ENCODE data around the gene MTX1.

Gene MTX1

DNA sequence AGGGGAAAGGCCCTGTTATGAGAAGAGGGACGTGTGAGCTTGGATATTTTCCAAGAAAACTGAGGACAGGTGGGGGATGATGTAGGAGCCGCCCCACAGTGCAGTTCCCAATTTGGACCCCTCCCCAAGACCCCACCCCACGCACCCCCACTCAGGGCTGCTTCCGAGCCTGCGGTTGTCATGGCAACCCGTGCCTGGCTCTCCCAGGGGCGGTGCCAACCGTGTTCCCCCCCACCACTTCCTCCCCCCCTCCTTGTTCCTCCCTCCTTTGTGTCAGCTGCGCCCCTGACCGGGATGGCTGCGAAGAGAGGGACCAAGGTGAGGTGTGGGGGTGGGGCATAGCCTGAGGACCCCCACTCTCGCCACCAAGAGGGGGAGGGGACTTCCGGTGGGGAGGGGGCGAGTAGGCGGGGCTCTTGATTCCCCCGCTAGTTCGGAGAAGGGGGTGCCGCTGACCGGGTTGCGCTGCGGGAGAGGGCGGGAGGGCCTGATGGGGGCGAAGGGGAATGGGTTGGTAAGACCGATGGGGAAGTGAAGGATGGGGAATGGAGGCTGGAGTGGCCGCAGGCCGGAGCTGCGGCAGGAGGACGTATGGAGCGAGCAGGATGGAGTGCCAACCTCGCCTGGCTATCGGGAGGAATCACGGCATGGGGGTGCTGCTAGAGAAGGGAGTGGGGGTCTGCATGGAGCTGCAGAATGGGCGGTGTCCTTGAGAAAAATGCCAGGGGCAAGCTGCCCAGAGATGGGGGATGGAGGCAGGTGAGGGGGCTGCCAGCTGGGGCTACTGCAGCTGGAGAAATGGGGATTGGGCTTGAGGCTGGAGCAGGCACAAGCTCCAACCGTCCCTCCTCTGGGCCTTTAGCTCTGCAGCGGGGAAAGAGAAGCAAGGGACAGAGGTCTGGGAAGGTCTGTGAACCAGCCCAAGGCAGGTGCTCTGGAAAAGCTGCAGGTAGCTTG lies 33.9 kb upstream of the MTX1 start:
- no peak for DNase-seq (ENCODE audit: low read depth)

DNA sequence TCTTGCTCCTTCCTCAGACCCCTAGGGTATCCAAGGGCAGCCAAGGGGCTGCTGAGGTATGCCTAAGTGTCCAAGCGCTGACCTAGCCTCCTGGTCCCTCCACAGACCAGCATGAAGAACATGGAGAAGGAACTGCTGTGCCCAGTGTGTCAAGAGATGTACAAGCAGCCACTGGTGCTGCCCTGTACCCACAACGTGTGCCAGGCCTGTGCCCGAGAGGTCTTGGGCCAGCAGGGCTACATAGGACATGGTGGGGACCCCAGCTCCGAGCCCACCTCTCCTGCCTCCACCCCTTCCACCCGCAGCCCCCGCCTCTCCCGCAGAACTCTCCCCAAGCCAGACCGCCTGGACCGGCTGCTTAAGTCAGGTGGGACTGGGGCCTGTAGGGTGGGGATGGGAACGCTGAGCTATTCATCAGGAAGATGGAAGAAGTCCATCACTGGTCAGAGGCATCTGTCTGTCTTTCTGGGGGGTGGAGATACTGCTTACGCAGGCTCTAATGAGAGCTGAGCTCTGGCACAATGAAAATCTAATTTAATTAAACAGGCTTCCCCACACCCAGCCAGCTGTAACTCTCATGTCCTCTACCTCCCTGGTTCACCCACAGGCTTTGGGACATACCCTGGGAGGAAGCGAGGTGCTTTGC lies 33.1 kb upstream of the MTX1 start:
- no peak for DNase-seq (ENCODE audit: low read depth)

GRCh38 chr1:155175927-155176371 lies 32.5 kb upstream of the MTX1 start:
- DNase-seq (ENCODE audit: low read depth): no peak

DNA sequence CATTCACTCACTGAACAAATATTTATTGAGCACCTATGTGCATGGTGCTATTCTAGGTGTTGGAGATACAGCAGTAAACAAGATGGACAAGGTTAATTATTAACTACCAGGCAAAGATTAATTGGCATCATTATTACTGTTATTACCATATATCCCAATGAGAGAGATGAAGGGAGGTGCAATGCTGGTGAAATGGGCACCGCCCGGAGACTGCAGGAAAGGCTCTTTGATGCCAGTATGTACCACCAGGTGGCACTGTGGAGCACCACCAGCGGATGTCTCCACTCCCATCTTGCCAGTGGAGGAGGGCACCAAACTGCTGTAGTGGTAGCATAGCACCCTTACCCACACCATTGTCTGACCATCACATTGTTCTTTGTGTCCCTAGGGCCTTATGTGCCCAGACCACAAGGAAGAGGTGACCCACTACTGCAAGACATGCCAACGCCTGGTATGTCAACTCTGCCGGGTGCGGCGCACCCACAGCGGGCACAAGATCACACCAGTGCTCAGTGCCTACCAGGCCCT lies 31.9 kb upstream of the MTX1 start:
- no peak for DNase-seq (ENCODE audit: low read depth)

DNA sequence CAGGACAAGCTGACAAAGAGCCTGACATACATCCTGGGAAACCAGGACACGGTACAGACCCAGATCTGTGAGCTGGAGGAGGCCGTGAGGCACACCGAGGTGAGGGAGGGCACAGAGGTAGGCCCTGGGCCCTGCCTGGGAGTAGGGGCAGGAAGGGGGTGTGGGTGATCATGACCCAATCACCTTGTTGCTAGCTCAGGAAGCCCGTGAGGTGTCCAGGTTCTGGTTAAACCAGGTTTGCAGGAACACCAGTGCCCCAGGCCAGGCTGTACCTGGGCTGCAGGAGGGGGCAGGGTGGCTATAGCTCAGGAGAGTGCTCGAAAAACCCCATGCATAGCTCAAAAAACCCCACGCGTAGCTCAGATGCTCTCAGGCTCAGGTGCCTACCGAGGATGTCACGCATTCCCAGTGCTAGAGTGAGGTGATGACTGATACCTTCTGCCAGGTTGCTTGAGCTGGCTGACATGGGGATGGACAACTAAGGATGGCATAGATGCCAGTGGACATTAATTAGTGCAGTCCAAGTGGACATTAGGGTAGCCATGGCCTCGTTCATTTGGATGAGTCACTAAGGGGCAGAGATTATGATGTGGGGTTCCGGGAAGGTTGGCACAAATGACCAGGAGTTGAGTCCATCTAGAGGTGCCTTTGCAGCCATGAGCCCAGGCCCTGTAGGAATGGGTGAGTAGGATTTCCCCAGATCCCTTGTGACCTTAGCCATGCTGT lies 31.1 kb upstream of the MTX1 start:
- no peak for DNase-seq (ENCODE audit: low read depth)

DNA sequence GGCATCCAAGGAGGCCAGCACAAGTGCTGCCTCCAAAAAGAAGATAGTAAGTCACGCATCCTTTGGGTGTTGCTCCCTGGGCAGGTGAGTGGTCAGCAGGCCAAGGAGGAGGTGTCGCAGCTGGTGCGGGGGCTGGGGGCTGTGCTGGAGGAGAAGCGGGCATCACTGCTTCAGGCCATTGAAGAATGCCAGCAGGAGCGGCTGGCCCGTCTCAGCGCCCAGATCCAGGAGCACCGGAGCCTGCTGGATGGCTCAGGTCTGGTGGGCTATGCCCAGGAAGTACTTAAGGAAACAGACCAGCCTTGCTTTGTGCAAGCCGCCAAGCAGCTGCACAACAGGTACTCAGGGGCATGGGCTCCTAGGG lies 30.6 kb upstream of the MTX1 start:
- no peak for DNase-seq (ENCODE audit: low read depth)

GRCh38 chr1:155178441-155179111 lies 29.9 kb upstream of the MTX1 start:
- DNase-seq (ENCODE audit: low read depth): no peak

- DNase-seq (ENCODE audit: low read depth): no peak
Observed at GRCh38 chr1:155179112-155180031, 29.1 kb upstream of the MTX1 start.

DNA sequence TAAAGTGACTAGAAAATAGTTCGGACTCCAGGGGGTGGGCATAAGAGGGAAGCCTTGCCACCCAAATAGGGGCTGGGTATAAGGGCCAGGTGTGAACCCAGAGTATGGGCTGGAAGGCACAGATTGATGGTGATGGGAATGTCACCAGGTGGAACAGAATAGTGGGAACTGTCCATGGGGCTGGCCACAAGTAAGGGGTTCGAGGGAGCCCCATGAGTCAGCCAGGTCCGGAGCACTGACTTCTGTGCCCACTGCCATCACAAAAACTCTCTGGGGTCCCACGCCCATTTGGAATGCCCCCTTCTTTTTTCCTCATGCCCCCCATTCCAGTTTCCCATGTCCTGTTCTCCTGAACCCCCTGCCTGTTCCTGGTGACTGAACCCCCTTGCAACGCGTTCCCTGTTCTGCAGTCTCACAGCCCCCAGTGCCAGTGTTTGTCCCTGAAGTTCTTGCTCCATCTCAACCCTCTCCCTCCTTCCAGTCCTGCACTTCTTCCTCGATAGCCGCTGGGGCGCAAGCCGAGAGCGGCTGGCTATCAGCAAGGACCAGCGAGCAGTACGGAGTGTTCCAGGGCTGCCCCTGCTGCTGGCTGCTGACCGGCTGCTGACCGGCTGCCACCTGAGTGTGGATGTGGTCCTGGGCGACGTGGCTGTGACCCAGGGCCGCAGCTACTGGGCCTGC lies 27.0 kb upstream of the MTX1 start:
- DNase-seq (ENCODE audit: low read depth): no peak

GRCh38 chr1:155182052-155182550 lies 26.4 kb upstream of the MTX1 start:
- no peak for DNase-seq (ENCODE audit: low read depth)

- no peak for DNase-seq (ENCODE audit: low read depth)
Observed at GRCh38 chr1:155183775-155184221, 24.7 kb upstream of the MTX1 start.

DNA sequence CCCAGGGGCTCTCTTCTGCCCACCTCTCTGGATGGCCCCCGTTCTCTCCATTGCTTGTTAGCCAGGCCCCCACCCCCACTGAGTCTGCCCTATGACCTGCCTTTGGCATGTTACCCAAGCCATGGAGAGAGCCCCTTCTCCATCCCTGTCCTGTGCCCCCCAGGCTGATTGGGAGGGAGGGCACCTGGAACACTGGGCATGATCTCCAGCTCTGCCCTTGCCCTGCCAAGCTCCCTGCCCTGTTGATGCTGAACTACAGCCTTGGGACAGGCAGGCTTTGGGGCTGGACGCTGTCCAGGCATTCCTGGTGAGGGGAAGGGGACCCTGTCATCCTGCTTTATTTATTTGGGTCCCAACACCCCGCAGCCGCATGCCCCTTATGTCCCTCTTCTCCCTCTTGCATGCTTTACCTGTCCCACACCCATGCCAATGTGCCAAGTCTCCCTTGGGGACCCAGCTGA lies 24.1 kb upstream of the MTX1 start:
- DNase-seq (ENCODE audit: low read depth): no peak

DNA sequence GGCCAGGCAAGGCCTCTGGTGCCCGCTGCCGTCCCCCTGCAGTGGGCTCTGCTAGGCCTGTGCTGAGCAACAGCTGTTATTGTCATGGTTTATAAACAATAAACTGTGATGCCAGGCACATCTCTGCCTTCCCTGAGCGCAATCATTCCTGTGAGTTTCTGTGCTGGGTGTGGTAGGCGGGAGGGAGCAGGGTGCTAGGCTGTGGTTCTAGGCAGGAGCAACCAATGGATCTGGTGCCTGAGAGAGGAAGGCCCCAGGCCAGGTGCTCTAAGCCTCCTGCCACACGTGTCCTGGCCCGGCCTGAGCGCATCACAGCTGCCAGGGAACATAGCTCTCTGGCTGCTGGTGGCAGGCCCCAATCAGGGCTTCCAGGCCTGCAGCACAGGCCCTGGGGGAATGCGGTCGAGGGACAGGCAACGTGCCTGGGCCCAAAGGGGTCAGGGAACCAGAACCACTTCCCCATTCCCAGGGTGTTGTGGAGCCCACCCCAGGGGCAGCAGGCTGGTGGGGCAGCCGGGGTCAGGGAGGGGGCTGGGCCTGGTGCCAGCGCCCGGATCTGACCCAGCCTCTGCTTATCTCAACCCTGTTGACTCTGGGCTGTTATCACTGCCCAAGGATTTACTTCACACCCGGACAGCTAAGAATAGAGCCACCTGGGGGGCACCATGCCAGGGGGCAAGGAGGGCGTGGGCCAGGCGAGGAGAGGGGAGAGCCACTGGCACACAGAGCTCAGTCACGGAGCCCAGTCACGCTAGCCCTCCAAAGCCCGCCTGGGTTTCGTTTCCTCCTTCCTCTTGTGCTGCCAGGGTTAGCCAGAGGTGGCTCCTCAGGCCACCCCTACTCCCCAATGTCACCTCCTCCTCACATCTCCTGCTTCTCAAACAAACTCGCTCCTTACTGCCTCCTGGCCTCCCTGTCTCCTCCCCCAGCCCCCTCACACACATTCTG lies 23.4 kb upstream of the MTX1 start:
- DNase-seq (ENCODE audit: low read depth): no peak

DNA sequence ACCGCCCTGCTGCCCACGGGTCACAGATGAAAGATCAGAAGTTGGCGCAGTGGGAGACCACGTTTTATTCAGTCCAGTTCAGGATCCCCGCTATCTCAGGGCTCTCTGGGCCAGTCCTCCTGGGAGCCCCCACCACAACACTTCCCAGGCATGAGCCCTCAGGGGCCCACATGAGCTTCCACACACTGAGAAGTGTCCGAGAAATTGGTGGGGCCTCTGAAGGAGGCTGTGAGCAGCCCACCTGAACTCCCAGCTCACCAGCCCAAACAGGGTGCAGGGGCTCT lies 22.8 kb upstream of the MTX1 start:
- no peak for DNase-seq (ENCODE audit: low read depth)

- DNase-seq (ENCODE audit: low read depth): no peak
Observed at GRCh38 chr1:155186067-155186793, 22.3 kb upstream of the MTX1 start.

DNA sequence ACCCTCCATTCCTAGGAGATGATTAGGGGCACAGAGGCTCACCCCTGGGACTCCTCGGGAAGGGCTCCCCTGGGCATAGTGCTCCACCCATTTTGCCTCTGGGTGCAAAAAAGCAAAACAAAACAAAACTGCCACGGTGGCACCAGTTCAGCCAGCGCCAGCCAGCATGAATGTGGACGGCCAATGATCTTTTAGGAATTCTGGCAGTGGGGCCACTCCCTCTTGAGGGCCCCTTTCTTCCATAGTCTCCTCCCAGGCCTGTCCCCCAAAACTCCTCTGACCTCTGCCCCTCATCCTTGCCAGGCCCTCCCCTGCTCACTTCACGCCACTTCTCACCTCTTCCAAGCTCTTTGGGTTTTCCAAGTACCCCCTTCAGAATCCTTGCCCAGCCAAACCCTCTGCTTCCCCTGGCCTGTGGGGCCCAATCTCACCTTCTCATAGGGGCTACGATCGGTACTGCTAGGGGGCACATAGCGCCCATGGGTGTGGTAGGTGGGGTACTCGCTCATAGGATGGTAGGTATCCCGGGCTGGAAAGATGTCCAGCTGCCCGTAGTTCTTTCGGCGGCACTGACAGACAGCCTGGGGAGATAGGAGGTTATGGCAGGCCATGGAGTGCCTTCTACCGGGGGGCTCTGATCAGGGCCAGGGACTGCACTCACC lies 21.6 kb upstream of the MTX1 start:
- DNase-seq (ENCODE audit: low read depth): no peak

GRCh38 chr1:155187456-155187891 lies 21.0 kb upstream of the MTX1 start:
- DNase-seq (ENCODE audit: low read depth): no peak

DNA sequence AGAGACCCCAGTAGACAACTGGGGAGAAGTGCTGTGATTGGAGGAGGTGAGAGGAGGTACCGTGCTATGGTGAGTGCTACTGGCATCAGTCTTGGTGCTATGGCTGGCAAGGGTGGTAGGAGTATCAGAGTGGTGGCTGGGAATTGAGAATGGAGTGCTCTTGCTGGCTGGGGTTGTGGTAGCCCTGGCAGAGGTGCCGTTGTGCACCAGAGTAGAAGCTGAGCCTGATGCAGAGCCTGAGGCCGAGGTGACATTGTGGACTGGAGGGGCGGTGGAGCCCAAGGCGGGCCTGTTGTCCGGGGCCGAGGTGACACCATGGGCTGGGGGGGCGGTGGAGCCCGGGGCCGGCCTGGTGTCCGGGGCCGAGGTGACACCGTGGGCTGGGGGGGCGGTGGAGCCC lies 20.2 kb upstream of the MTX1 start:
- DNase-seq (ENCODE audit: low read depth): no peak
